ENCODE data around the gene MED27. TPM values are rescaled to one million over a fixed set of nuclear protein-coding genes. Genes with fewer than 3 reads are reported as not detected.

MED27 gene
- total RNA-seq, 1 donor from 2014 or later, result 28.3 TPM

- peak; percentile 68 for DNase-seq (ENCODE audit: low read depth)
Observed at GRCh38 chr9:131839281-131840084, 240.2 kb downstream of the MED27 start.

- DNase-seq (ENCODE audit: low read depth), result no peak
Observed at GRCh38 chr9:131838530-131839280, 241.0 kb downstream of the MED27 start.

- no peak for DNase-seq (ENCODE audit: low read depth)
Observed at GRCh38 chr9:131837836-131838235, 241.8 kb downstream of the MED27 start.

DNA sequence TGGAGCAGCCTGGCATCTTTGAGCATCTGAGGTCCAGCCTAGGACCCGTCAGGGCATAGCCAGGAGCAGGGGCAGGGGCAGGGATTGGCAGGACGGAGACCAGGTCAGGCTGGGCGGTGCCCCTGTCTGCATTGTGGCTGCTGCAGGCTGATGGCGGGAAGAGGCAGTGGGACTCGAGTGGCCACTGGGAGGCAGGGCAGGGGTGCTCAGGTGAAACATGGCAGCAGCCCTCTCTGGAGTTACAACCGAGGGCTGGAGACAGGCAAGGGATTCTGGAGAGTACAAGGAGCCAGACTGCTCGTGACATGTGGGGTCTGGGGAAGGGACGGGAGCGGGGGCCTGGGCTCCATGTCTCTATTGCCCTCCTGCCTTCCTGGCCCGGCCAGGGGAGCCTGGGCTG is 242.4 kb downstream of the MED27 start:
- no peak for DNase-seq (ENCODE audit: low read depth)

DNA sequence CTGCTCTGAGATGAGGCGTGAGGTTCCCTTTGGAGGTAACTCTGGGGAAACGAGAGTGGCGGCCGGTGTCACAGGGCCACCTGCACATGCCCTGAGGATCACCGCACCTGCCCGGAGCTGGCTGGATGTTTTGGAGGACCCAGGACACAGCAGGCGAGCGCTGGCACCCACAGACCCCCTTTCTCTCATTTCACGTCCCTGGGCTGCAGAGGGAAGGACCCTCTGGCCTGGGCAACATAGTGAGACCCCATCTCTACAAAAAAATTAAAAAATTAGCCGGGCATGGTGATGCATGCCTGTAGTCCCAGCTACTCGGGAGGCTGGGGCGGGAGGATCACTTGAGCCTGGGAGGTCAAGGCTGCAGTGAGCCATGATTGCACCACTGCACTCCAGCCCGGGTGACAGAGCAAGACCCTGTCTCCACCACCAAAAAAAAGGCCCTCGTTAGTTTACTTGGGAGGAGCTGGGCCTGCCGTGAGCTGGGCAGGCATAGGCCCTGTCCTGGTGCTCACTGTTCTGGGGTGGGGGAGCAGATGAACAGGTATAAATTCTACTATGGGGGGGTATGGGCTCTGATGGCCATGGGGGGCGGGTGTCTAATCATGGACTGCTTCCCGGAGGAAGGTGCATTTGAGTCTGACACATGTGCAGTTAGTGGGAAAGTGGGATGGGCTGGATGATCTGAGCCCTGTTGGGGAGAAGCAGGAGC is 242.9 kb downstream of the MED27 start:
- DNase-seq (ENCODE audit: low read depth), result no peak

DNA sequence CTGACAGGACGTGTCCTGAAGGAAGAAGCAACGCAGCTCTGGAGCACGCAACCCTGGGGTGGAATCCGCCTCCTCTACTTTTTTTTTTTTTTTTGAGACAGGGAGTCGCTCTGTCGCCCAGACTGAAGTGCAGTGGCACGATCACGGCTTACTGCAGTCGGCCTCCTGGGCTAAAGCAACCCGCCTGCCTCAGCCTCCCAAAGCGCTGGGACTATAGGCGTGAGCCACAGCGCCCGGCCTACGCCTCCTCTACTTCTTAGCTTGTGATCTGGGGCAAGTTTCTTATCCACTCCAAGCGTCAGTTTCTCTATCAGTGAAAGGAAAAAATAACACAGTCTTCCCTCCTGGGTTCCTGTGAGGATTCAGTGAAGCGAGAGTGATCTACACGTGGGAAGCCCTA is 243.6 kb downstream of the MED27 start:
- DNase-seq (ENCODE audit: low read depth), result no peak

- no peak for DNase-seq (ENCODE audit: low read depth)
Observed at GRCh38 chr9:131835151-131835910, 244.3 kb downstream of the MED27 start.

DNA sequence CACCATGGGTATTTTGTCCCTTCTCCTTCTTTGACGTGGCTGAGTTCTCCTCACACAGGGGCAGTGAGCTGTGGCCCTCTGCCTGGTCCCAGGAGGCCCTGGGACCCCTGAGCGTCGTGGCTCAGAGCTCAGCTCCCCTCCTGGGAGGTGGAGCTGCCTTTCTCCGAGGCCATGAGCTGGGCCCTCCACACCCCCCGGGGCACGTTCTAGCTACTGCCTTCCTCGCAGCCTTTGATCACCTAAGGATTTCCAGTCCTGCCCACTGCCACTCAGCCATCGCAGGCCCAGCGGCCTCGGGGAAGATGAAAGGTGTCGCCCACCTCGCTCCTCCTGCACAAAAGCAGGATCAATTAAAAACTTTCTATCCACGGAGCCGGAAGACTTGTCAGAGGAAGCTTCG is 244.9 kb downstream of the MED27 start:
- no peak for DNase-seq (ENCODE audit: low read depth)

- DNase-seq (ENCODE audit: low read depth), result no peak
Observed at GRCh38 chr9:131833906-131834305, 245.8 kb downstream of the MED27 start.

- no peak for DNase-seq (ENCODE audit: low read depth)
Observed at GRCh38 chr9:131833083-131833482, 246.6 kb downstream of the MED27 start.

DNA sequence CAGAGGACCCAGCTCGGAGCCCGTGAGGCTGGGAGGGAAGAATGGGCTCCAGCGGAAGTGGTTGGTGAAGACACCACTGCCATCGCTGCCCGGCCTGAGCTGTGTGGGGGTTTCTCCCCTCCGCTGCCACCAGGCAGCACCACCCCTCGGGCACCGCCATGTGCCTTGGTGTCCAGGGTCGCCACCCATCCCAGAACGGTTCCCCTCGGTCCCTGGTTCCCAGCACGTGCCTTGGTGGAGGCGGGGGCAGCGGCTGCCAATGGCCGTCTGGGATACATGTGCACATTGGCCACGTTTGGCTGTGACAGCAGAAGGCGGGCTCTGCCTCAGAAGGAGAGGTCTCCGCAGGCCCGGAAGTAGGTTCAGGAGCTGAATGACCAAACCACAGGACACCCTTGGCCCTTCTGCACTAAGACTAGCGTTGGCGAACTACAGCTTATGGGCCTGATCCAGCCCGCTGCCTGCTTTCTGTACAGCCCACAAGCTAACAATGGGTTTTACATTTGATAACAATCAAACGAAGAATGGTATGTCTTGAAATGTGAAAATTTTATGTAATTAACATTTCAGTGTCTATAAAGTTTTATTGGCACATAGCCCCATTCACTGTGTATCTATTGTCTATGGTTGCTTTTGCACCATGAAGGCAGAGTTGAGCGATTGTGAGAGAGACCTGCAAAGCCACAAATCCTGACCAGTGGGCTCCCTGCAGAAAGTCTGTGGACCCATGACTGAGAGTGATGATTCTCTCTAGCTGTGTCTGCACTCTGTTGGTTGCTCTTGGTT is 248.1 kb downstream of the MED27 start:
- no peak for DNase-seq (ENCODE audit: low read depth)

- no peak for DNase-seq (ENCODE audit: low read depth)
Observed at GRCh38 chr9:131827821-131828369, 251.8 kb downstream of the MED27 start.

- DNase-seq (ENCODE audit: low read depth), result no peak
Observed at GRCh38 chr9:131826966-131827525, 252.6 kb downstream of the MED27 start.

GRCh38 chr9:131826053-131826452 is 253.6 kb downstream of the MED27 start:
- no peak for DNase-seq (ENCODE audit: low read depth)

DNA sequence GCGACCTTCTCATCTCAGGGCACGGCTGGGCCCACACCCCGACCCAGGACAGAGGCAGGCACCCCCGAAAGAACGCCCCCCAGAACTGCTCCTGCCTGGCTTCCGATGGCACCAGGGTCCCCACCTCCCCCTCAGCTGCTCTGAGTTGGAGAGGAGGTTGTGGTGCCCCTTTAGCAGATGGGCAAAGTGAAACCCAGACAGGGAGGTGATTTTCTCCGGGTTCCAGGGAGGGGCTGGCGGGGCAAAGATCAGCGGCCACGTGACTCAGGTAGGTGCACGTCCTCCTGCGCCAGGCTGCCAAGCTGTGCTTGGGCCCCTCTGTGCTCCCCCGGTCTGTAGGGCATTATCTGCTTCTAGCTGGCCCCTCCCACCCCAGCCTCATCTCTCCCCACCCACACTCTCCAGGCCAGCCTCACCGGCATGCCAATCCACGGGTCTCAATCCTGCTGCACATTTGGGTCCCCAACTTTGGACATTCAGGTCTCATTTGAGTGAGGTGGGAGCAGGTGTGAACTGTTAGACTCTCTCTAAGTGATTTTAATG is 254.6 kb downstream of the MED27 start:
- DNase-seq (ENCODE audit: low read depth), result no peak

DNA sequence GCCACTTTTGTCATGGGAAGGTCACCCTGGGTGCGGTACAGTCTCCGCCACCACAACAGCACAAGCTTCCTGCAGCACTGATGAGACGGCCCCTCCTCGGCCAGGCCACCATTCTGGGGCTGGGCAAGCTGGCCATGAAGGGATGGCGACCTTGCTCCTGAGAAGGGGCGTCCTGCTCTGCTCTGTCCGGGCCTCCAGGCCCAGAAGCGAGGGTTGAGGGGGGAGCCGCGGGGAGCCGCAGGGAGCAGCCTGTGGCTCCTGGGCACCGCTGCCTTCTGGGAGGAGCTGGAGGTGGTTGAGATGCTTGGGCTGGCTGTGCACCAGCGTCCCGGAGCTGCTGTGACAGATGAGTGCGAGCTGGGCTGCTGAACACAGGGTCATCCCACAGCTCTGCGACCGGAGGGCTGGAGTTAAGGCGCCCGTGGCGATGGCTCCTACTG is 255.5 kb downstream of the MED27 start:
- DNase-seq (ENCODE audit: low read depth), result no peak

DNA sequence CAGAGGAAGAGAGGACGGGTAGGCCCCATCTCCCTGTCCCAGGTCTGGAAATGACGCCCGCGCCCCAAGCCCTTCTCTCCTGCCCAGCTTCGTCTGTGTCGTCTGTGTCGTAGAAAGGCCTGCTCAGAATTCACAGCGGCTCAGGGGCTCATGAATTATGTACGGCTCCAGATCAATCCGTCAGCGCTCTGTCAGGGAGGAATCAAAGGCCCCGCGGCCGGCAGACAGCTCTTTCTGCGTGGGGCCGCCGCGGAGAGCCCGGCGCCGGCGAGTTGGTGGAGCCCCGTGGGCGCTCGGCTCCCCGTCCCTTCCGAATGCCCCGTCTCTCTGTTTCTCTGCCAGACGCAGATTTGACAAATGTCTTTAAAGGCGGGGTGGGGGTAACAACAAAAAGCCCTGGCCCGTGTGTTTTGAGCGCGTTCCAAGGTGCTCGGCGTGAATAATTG is 255.9 kb downstream of the MED27 start:
- DNase-seq (ENCODE audit: low read depth), result no peak

DNA sequence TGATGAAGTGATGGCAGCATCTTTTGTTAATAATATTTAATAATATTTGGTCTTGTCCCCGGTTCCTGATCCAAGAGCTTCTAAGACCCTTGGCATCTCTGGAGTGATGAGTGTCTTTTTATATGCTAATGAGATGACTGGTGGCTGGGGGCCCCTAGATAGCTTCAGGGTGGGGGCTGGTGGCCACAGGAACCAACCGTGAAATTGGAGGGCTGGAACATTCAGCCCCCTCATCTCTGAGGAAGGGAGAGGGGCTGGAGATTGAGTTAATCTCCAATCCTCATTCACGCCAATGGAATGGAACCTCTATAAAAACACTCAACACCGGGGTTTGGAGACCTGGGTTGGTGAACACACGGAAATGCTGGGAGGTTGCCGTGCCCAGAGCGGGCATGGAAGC is 261.6 kb downstream of the MED27 start:
- no peak for DNase-seq (ENCODE audit: low read depth)

DNA sequence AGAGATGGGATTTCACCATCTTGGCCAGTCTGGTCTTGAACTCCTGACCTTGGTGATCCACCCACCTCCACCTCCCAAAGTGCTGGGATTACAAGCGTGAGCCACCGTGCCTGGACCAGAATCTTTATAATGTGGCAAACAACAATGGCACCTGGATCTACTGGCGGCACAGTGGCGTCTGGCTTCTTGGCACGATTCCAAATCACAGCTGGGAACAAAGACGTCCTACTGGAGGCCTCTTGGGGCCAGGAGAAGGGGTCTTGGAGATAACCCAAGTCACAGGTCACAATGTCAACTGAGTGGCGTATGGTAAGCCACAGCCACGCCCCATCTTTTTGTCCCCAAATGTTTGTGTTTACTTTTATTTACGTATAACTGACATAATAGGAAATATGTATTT is 262.0 kb downstream of the MED27 start:
- DNase-seq (ENCODE audit: low read depth), result no peak

Measured in myocyte (in vitro differentiated cells).